Activated CD8-positive, alpha-beta T cell treated with anti-CD3 and anti-CD28 coated beads for 36 hours (primary cell): Measurements from ENCODE around the gene INPP5K. TPM values are rescaled to one million over a fixed set of nuclear protein-coding genes. Genes with fewer than 3 reads are reported as not detected.

ENCODE experiments used
- ATAC-seq: fragments of 200-7000 bp; cut with Tn5 transposase; one replicate; pipeline ENCODE4 v1.10.0; 2021; ENCODE audit warnings: mild to moderate bottlenecking, moderate library complexity
- CTCF ChIA-PET: fragments of 350-600 bp; sonication (Branson Sonifier 250); formaldehyde crosslinking; loops from one replicate; lab custom pipeline; 2021; ENCODE audit warnings: antibody characterized with exemption; lab: Charles Lee
- POLR2A ChIA-PET: fragments of 350-600 bp; sonication (Branson Sonifier 250); formaldehyde crosslinking; loops from one replicate; lab custom pipeline; 2021; ENCODE audit warnings: antibody characterized with exemption; lab: Charles Lee
- DNase-seq: peaks from one replicate; pipeline ENCODE4 v3.0.0-alpha.2; 2020
- H3K27ac Mint-ChIP-seq: one replicate; pipeline ENCODE4 v1.8.0; 2021; ENCODE audit warnings: mild to moderate bottlenecking, mixed read lengths
- H3K27me3 Mint-ChIP-seq: one replicate; pipeline ENCODE4 v1.8.0; 2021; ENCODE audit warnings: mixed read lengths
- H3K36me3 Mint-ChIP-seq: one replicate; pipeline ENCODE4 v1.8.0; 2021; ENCODE audit warnings: low read depth, mixed read lengths
- H3K4me1 Mint-ChIP-seq: one replicate; pipeline ENCODE4 v1.8.0; 2021; ENCODE audit warnings: low read depth, mixed read lengths
- H3K4me3 Mint-ChIP-seq: one replicate; pipeline ENCODE4 v1.8.0; 2021; ENCODE audit warnings: mild to moderate bottlenecking, moderate library complexity, mixed read lengths
- H3K9me3 Mint-ChIP-seq: one replicate; pipeline ENCODE4 v1.8.0; 2021; ENCODE audit warnings: mixed read lengths
- CTCF ChIP-seq: fragments of 200-600 bp; IDR thresholded peaks from one replicate; pipeline ENCODE4 v1.8.0; 2022; ENCODE audit warnings: antibody characterized with exemption, mild to moderate bottlenecking
- intact Hi-C: fragments of 100-400 bp; cut with micrococcal nuclease; formaldehyde crosslinking; loops from one replicate; pipeline ENCODE4 v1.10.0; 2022
- total RNA-seq, 2 experiments: library from RNA; stranded (reverse); gene quantifications; one replicate each; pipeline ENCODE4 v1.2.3, GENCODE V29; 2021

INPP5K gene
- total RNA-seq, 2 experiments from 2014 or later = 16.5 to 16.7 TPM

GRCh38 chr17:1553354-1554266 is 37.2 kb upstream of the INPP5K start:
- H3K36me3 Mint-ChIP-seq = peaks cover 17% of the 10 kb centered on the region
- POLR2A ChIA-PET = interaction anchor here (0.6 kb wide), 1 partner anchor 19 kb away, joined by 3 read pairs; no protein-coding TSS in a partner anchor
- H3K4me3 Mint-ChIP-seq = no peak overlapping the region
- intact Hi-C loops = no loop called here
- no peaks in the 10 kb centered on the region for H3K27me3 Mint-ChIP-seq
- no peak for TF ChIP-seq CTCF
- no peak for ATAC-seq
- CTCF ChIA-PET = interaction anchor here (2.1 kb wide), 1 partner anchor 21 kb away, joined by 8 read pairs; no protein-coding TSS in a partner anchor
- no peaks in the 10 kb centered on the region for H3K4me1 Mint-ChIP-seq
- no peaks in the 10 kb centered on the region for H3K9me3 Mint-ChIP-seq
- no peak overlapping the region for H3K27ac Mint-ChIP-seq
- no peak for DNase-seq

- intact Hi-C loops = no loop called here
- ATAC-seq (no peak), DNase-seq (no peak)
- no peak overlapping the region for H3K27ac Mint-ChIP-seq
- no peaks in the 10 kb centered on the region for H3K4me1 Mint-ChIP-seq
- CTCF ChIA-PET = interaction anchor here (1.3 kb wide), 1 partner anchor 77 kb away, joined by 4 read pairs; no protein-coding TSS in a partner anchor
- POLR2A ChIA-PET = interaction anchor here (0.7 kb wide), 1 partner anchor 8 kb away, joined by 3 read pairs; no protein-coding TSS in a partner anchor
- peaks cover 20% of the 10 kb centered on the region for H3K36me3 Mint-ChIP-seq
- H3K9me3 Mint-ChIP-seq = no peaks in the 10 kb centered on the region
- H3K4me3 Mint-ChIP-seq = no peak overlapping the region
- H3K27me3 Mint-ChIP-seq = no peaks in the 10 kb centered on the region
- TF ChIP-seq CTCF = no peak
These were observed 36.5 kb upstream of the INPP5K start for GRCh38 chr17:1552932-1553331.

- Mint-ChIP-seq H3K9me3 (no peaks in the 10 kb centered on the region), H3K4me3 (no peak overlapping the region), H3K36me3 (peaks cover 20% of the 10 kb centered on the region), H3K27me3 (no peaks in the 10 kb centered on the region), H3K27ac (no peak overlapping the region), H3K4me1 (no peaks in the 10 kb centered on the region)
- ChIA-PET POLR2A (interaction anchor here (1.5 kb wide), 1 partner anchor 30 kb away, joined by 3 read pairs; no protein-coding TSS in a partner anchor), CTCF (interaction anchor here (1.3 to 2.2 kb wide), 2 partner anchors 78 to 186 kb away, joined by 4 to 9 read pairs; no protein-coding TSS in a partner anchor)
- intact Hi-C loops = no loop called here
- DNase-seq (no peak), ATAC-seq (no peak)
- TF ChIP-seq CTCF = no peak
These were observed 35.3 kb upstream of the INPP5K start for GRCh38 chr17:1551741-1552140.

GRCh38 chr17:1548032-1548431 is 31.6 kb upstream of the INPP5K start:
- intact Hi-C loops = no loop called here
- Mint-ChIP-seq H3K4me3 (no peak overlapping the region), H3K27ac (no peak overlapping the region), H3K36me3 (peaks cover 20% of the 10 kb centered on the region), H3K4me1 (no peaks in the 10 kb centered on the region), H3K27me3 (no peaks in the 10 kb centered on the region), H3K9me3 (no peaks in the 10 kb centered on the region)
- no peak for TF ChIP-seq CTCF
- ATAC-seq (no peak), DNase-seq (no peak)
- ChIA-PET POLR2A (no interaction called here), CTCF (interaction anchor here (0.8 to 1.0 kb wide), 2 partner anchors 15 to 26 kb away, joined by 3 to 4 read pairs; no protein-coding TSS in a partner anchor)
